ENCODE data around the gene SUMF2. TPM values are rescaled to one million over a fixed set of nuclear protein-coding genes. Genes with fewer than 3 reads are reported as not detected.

Gene SUMF2
- total and polyA plus RNA-seq, 2 of the 13 experiments (the other 11 are each of a cell fraction or from before 2014, with no cell fraction given), result 48.9 to 54.4 TPM

GRCh38 chr7:56051339-56052191 is 12.5 kb upstream of the SUMF2 start, which contains the start of the genes CCT6A and PSPH (continued):
- peak; percentile 36; the same call in 1 of the 2 replicates for TF ChIP-seq TP53 (CRISPR knock-in tag; conservative IDR thresholded peaks at IDR 0.05)
- TF ChIP-seq ZNF160 (CRISPR knock-in tag; IDR thresholded peaks at IDR 0.05), result peak; percentile 45; the same call in 1 of the 2 replicates
- TF ChIP-seq SNAPC4 (CRISPR knock-in tag; IDR thresholded peaks at IDR 0.05), result no peak
- TF ChIP-seq MAFK (conservative IDR thresholded peaks at IDR 0.05 in 1 of 2, IDR thresholded peaks at IDR 0.05 in 1 of 2; ENCODE audit: low read length in 2 of 2), result 0 out of 4 replicates have a peak, but pooled peaks of 1 of the 2 experiments have one; percentile 1
- TF ChIP-seq ZNF557 (CRISPR knock-in tag; IDR thresholded peaks at IDR 0.05), result 0 out of 2 replicates have a peak, but pooled peaks have one; percentile 32
- 0 out of 2 replicates have a peak, but pooled peaks have one; percentile 11 for TF ChIP-seq ZNF543 (CRISPR knock-in tag; IDR thresholded peaks at IDR 0.05)
- TF ChIP-seq ZNF547 (CRISPR knock-in tag; IDR thresholded peaks at IDR 0.05), result peak; percentile 90
- TF ChIP-seq KAT7 (CRISPR knock-in tag; IDR thresholded peaks at IDR 0.05; ENCODE audit: borderline replicate concordance), result peak; percentile 75; the same call in 1 of the 2 replicates
- TF ChIP-seq MLXIP (CRISPR knock-in tag; IDR thresholded peaks at IDR 0.05; ENCODE audit: borderline replicate concordance), result no peak
- TF ChIP-seq ZBTB42 (CRISPR knock-in tag; IDR thresholded peaks at IDR 0.05), result peak; percentile 27; the same call in 1 of the 2 replicates
- TF ChIP-seq MTF1 (CRISPR knock-in tag; IDR thresholded peaks at IDR 0.05), result no peak
- TF ChIP-seq BRD4 (CRISPR knock-in tag; IDR thresholded peaks at IDR 0.05), result 0 out of 2 replicates have a peak, but pooled peaks have one; percentile 39
- TF ChIP-seq XRCC5 (optimal IDR thresholded peaks at IDR 0.05; ENCODE audit: low read length), result no peak
- TF ChIP-seq SAP130 (CRISPR knock-in tag; IDR thresholded peaks at IDR 0.05; ENCODE audit: low read depth), result peak; percentile 96
- no peak for TF ChIP-seq ZUFSP (CRISPR knock-in tag; IDR thresholded peaks at IDR 0.05; ENCODE audit: borderline replicate concordance)
- no peak for TF ChIP-seq ZNF251 (CRISPR knock-in tag; IDR thresholded peaks at IDR 0.05)
- TF ChIP-seq SNAI1 (CRISPR knock-in tag; IDR thresholded peaks at IDR 0.05; ENCODE audit: borderline replicate concordance), result no peak
- TF ChIP-seq EEA1 (CRISPR knock-in tag; IDR thresholded peaks at IDR 0.05; ENCODE audit: borderline replicate concordance), result 0 out of 2 replicates have a peak, but pooled peaks have one; percentile 38
- TF ChIP-seq SIN3B (IDR thresholded peaks at IDR 0.05; ENCODE audit: low read length), result peak; percentile 73; the same call in 1 of the 2 replicates
- no peak for TF ChIP-seq MLLT10 (CRISPR knock-in tag; IDR thresholded peaks at IDR 0.05)

Data from HepG2 (cell line).